Activated naive CD8-positive, alpha-beta T cell (primary cell): ENCODE results near the gene C1QTNF9.
A peak's percentile ranks its signal among the peaks of the same experiment; 100 is the strongest.
"Not testable (repeated sequence)": the region's sequence is repeated elsewhere in the genome, so short reads cannot be mapped to it uniquely, and the experiment has no call there.

Experiments used
- H3K27ac Mint-ChIP-seq: one replicate; pipeline ENCODE4 v1.8.0; 2021; ENCODE audit warnings: mixed read lengths
- H3K27me3 Mint-ChIP-seq: one replicate; pipeline ENCODE4 v1.8.0; 2021; ENCODE audit warnings: mixed read lengths
- H3K36me3 Mint-ChIP-seq: one replicate; pipeline ENCODE4 v1.8.0; 2021; ENCODE audit warnings: mixed read lengths
- H3K4me1 Mint-ChIP-seq: one replicate; pipeline ENCODE4 v1.8.0; 2021; ENCODE audit warnings: low read depth, mixed read lengths
- H3K4me3 Mint-ChIP-seq: one replicate; pipeline ENCODE4 v1.8.0; 2021; ENCODE audit warnings: mild to moderate bottlenecking, mixed read lengths
- H3K9me3 Mint-ChIP-seq: one replicate; pipeline ENCODE4 v1.8.0; 2021; ENCODE audit warnings: low read depth, mixed read lengths

Gene C1QTNF9

GRCh38 chr13:24323739-24324075, 14.3 kb downstream of the C1QTNF9 start:
- Mint-ChIP-seq H3K36me3 (peaks cover 2% of the 10 kb centered on the region), H3K27me3 (peaks cover 22% of the 10 kb centered on the region), H3K4me1 (peaks cover 2% of the 10 kb centered on the region), H3K9me3 (no peaks in the 10 kb centered on the region), H3K27ac (no peak overlapping the region), H3K4me3 (no peak overlapping the region)

GRCh38 chr13:24327598-24327997, 18.2 kb downstream of the C1QTNF9 start:
- H3K36me3 Mint-ChIP-seq, H3K9me3 Mint-ChIP-seq, H3K27ac Mint-ChIP-seq, H3K4me3 Mint-ChIP-seq, H3K4me1 Mint-ChIP-seq: not testable (repeated sequence)
- peaks cover 25% of the 10 kb centered on the region for H3K27me3 Mint-ChIP-seq

GRCh38 chr13:24328145-24328544, 18.8 kb downstream of the C1QTNF9 start:
- no peak overlapping the region for H3K27ac Mint-ChIP-seq
- peaks cover 23% of the 10 kb centered on the region for H3K27me3 Mint-ChIP-seq
- H3K9me3 Mint-ChIP-seq = no peaks in the 10 kb centered on the region
- H3K36me3 Mint-ChIP-seq = peaks cover 2% of the 10 kb centered on the region
- H3K4me1 Mint-ChIP-seq = peaks cover 2% of the 10 kb centered on the region
- peak overlapping the region; percentile 40 for H3K4me3 Mint-ChIP-seq

- Mint-ChIP-seq H3K4me1 (no peaks in the 10 kb centered on the region), H3K9me3 (no peaks in the 10 kb centered on the region), H3K36me3 (no peaks in the 10 kb centered on the region), H3K27ac (no peak overlapping the region), H3K27me3 (no peaks in the 10 kb centered on the region), H3K4me3 (no peak overlapping the region)
These were observed 29.3 kb downstream of the C1QTNF9 start for GRCh38 chr13:24338721-24339120.

- H3K9me3 Mint-ChIP-seq = no peaks in the 10 kb centered on the region
- no peaks in the 10 kb centered on the region for H3K4me1 Mint-ChIP-seq
- no peaks in the 10 kb centered on the region for H3K36me3 Mint-ChIP-seq
- H3K27me3 Mint-ChIP-seq = no peaks in the 10 kb centered on the region
- no peak overlapping the region for H3K4me3 Mint-ChIP-seq
- H3K27ac Mint-ChIP-seq = no peak overlapping the region
These were observed 30.7 kb downstream of the C1QTNF9 start for GRCh38 chr13:24339937-24340607.

- H3K4me3 Mint-ChIP-seq = no peak overlapping the region
- no peaks in the 10 kb centered on the region for H3K4me1 Mint-ChIP-seq
- H3K9me3 Mint-ChIP-seq = no peaks in the 10 kb centered on the region
- H3K27me3 Mint-ChIP-seq = no peaks in the 10 kb centered on the region
- no peak overlapping the region for H3K27ac Mint-ChIP-seq
- no peaks in the 10 kb centered on the region for H3K36me3 Mint-ChIP-seq
These were observed 31.2 kb downstream of the C1QTNF9 start for GRCh38 chr13:24340608-24340955.

- Mint-ChIP-seq H3K27ac (no peak overlapping the region), H3K9me3 (no peaks in the 10 kb centered on the region), H3K4me1 (no peaks in the 10 kb centered on the region), H3K36me3 (no peaks in the 10 kb centered on the region), H3K4me3 (no peak overlapping the region), H3K27me3 (no peaks in the 10 kb centered on the region)
These were observed 32.1 kb downstream of the C1QTNF9 start for GRCh38 chr13:24341439-24341838.

- Mint-ChIP-seq H3K27ac (no peak overlapping the region), H3K36me3 (no peaks in the 10 kb centered on the region), H3K4me3 (no peak overlapping the region), H3K4me1 (no peaks in the 10 kb centered on the region), H3K9me3 (no peaks in the 10 kb centered on the region), H3K27me3 (no peaks in the 10 kb centered on the region)
These were observed 39.0 kb downstream of the C1QTNF9 start for GRCh38 chr13:24348385-24348784.

- Mint-ChIP-seq H3K27ac (no peak overlapping the region), H3K27me3 (no peaks in the 10 kb centered on the region), H3K4me1 (no peaks in the 10 kb centered on the region)
These were observed 39.6 kb downstream of the C1QTNF9 start for GRCh38 chr13:24348797-24349515.

GRCh38 chr13:24349778-24350664, 40.6 kb downstream of the C1QTNF9 start:
- not testable (repeated sequence) for H3K27me3 Mint-ChIP-seq, H3K27ac Mint-ChIP-seq, H3K4me1 Mint-ChIP-seq, H3K9me3 Mint-ChIP-seq, H3K36me3 Mint-ChIP-seq, H3K4me3 Mint-ChIP-seq

More at GRCh38 chr13:24348797-24349515, 39.6 kb downstream of the C1QTNF9 start:
- no peaks in the 10 kb centered on the region for H3K9me3 Mint-ChIP-seq
- no peak overlapping the region for H3K4me3 Mint-ChIP-seq
- no peaks in the 10 kb centered on the region for H3K36me3 Mint-ChIP-seq

GRCh38 chr13:24351423-24351822, 42.0 kb downstream of the C1QTNF9 start:
- Mint-ChIP-seq H3K4me1 (no peaks in the 10 kb centered on the region), H3K9me3 (no peaks in the 10 kb centered on the region), H3K27ac (no peak overlapping the region), H3K36me3 (no peaks in the 10 kb centered on the region), H3K27me3 (no peaks in the 10 kb centered on the region), H3K4me3 (no peak overlapping the region)

GRCh38 chr13:24353736-24354135, 44.4 kb downstream of the C1QTNF9 start:
- Mint-ChIP-seq H3K36me3 (no peaks in the 10 kb centered on the region), H3K4me1 (no peaks in the 10 kb centered on the region), H3K27me3 (no peaks in the 10 kb centered on the region), H3K4me3 (no peak overlapping the region), H3K9me3 (no peaks in the 10 kb centered on the region), H3K27ac (no peak overlapping the region)

- H3K36me3 Mint-ChIP-seq = no peaks in the 10 kb centered on the region
- H3K27ac Mint-ChIP-seq = no peak overlapping the region
- no peak overlapping the region for H3K4me3 Mint-ChIP-seq
- no peaks in the 10 kb centered on the region for H3K27me3 Mint-ChIP-seq
- H3K9me3 Mint-ChIP-seq = no peaks in the 10 kb centered on the region
- no peaks in the 10 kb centered on the region for H3K4me1 Mint-ChIP-seq
These were observed 45.7 kb downstream of the C1QTNF9 start for GRCh38 chr13:24355103-24355502.

GRCh38 chr13:24356270-24356669, 46.9 kb downstream of the C1QTNF9 start:
- no peaks in the 10 kb centered on the region for H3K9me3 Mint-ChIP-seq
- no peak overlapping the region for H3K27ac Mint-ChIP-seq
- H3K4me3 Mint-ChIP-seq = no peak overlapping the region
- H3K4me1 Mint-ChIP-seq = no peaks in the 10 kb centered on the region
- H3K27me3 Mint-ChIP-seq = no peaks in the 10 kb centered on the region
- H3K36me3 Mint-ChIP-seq = no peaks in the 10 kb centered on the region

- no peak overlapping the region for H3K4me3 Mint-ChIP-seq
- H3K27ac Mint-ChIP-seq = no peak overlapping the region
- H3K36me3 Mint-ChIP-seq = no peaks in the 10 kb centered on the region
- no peaks in the 10 kb centered on the region for H3K4me1 Mint-ChIP-seq
- H3K9me3 Mint-ChIP-seq = no peaks in the 10 kb centered on the region
- H3K27me3 Mint-ChIP-seq = no peaks in the 10 kb centered on the region
These were observed 47.5 kb downstream of the C1QTNF9 start for GRCh38 chr13:24356837-24357236.
